Dendritic cell treated with granulocyte-macrophage colony-stimulating factor and Interleukin-4, amounts not matched to agents 40 ng/mL and 50 ng/mL, for 4 days (primary cell): ENCODE data around the gene CYP2R1.
A peak's percentile ranks its signal among the peaks of the same experiment; 100 is the strongest.

Experiments
- H3K27ac Mint-ChIP-seq: one replicate; pipeline ENCODE4 v1.8.0; 2022; ENCODE audit warnings: mild to moderate bottlenecking, mixed read lengths
- H3K27me3 Mint-ChIP-seq: one replicate; pipeline ENCODE4 v1.8.0; 2022; ENCODE audit warnings: mild to moderate bottlenecking, mixed read lengths
- H3K36me3 Mint-ChIP-seq: one replicate; pipeline ENCODE4 v1.8.0; 2022; ENCODE audit warnings: low read depth, mixed read lengths
- H3K4me1 Mint-ChIP-seq: one replicate; pipeline ENCODE4 v1.8.0; 2022; ENCODE audit warnings: low read depth, mixed read lengths
- H3K4me3 Mint-ChIP-seq: one replicate; pipeline ENCODE4 v1.8.0; 2022; ENCODE audit warnings: mild to moderate bottlenecking, moderate library complexity, mixed read lengths
- H3K9me3 Mint-ChIP-seq: one replicate; pipeline ENCODE4 v1.8.0; 2022; ENCODE audit warnings: mixed read lengths
- intact Hi-C: fragments of 100-400 bp; cut with micrococcal nuclease; formaldehyde crosslinking; loops from one replicate; pipeline ENCODE4 v1.15.0; 2022

Gene CYP2R1

GRCh38 chr11:14892036-14892556, at the start of gene CYP2R1:
Gene CYP2R1, minus strand, starts transcription at chr11:14892231. Its CDS starts 26 bp downstream, at chr11:14892205.
- no peaks in the 10 kb centered on the region for H3K9me3 Mint-ChIP-seq
- peaks cover 62% of the 10 kb centered on the region for H3K4me1 Mint-ChIP-seq
- intact Hi-C loops, result loop anchor here (1.0 to 10.0 kb wide), 3 partner anchors 12 to 1217 kb away; partner anchors contain the start of gene PSMA1
- H3K4me3 Mint-ChIP-seq, result peak within 1 kb of the TSS; percentile 98
- no peaks in the 10 kb centered on the region for H3K27me3 Mint-ChIP-seq
- peak within 1 kb of the TSS; percentile 91 for H3K27ac Mint-ChIP-seq
- peaks cover 17% of the 10 kb centered on the region for H3K36me3 Mint-ChIP-seq

GRCh38 chr11:14938936-14939335, 46.9 kb upstream of the CYP2R1 start:
- intact Hi-C loops, result no loop called here
- Mint-ChIP-seq H3K36me3 (no peaks in the 10 kb centered on the region), H3K4me1 (no peaks in the 10 kb centered on the region), H3K4me3 (no peak overlapping the region), H3K27me3 (no peaks in the 10 kb centered on the region), H3K9me3 (peaks cover 8% of the 10 kb centered on the region), H3K27ac (no peak overlapping the region)

GRCh38 chr11:14934641-14935351, 42.8 kb upstream of the CYP2R1 start:
- intact Hi-C loops, result no loop called here
- peaks cover under 1% of the 10 kb centered on the region for H3K9me3 Mint-ChIP-seq
- H3K4me1 Mint-ChIP-seq, result no peaks in the 10 kb centered on the region
- H3K27ac Mint-ChIP-seq, result no peak overlapping the region
- H3K4me3 Mint-ChIP-seq, result no peak overlapping the region
- peaks cover 3% of the 10 kb centered on the region for H3K27me3 Mint-ChIP-seq
- H3K36me3 Mint-ChIP-seq, result no peaks in the 10 kb centered on the region

GRCh38 chr11:14932447-14932846, 40.4 kb upstream of the CYP2R1 start:
- Mint-ChIP-seq H3K27ac (no peak overlapping the region), H3K9me3 (peaks cover 24% of the 10 kb centered on the region), H3K4me3 (no peak overlapping the region), H3K4me1 (no peaks in the 10 kb centered on the region), H3K27me3 (peaks cover 3% of the 10 kb centered on the region), H3K36me3 (no peaks in the 10 kb centered on the region)
- intact Hi-C loops, result no loop called here

GRCh38 chr11:14930369-14930768, 38.3 kb upstream of the CYP2R1 start:
- intact Hi-C loops, result no loop called here
- peaks cover 3% of the 10 kb centered on the region for H3K27me3 Mint-ChIP-seq
- H3K4me1 Mint-ChIP-seq, result no peaks in the 10 kb centered on the region
- no peak overlapping the region for H3K27ac Mint-ChIP-seq
- H3K36me3 Mint-ChIP-seq, result no peaks in the 10 kb centered on the region
- H3K9me3 Mint-ChIP-seq, result peaks cover 24% of the 10 kb centered on the region
- H3K4me3 Mint-ChIP-seq, result no peak overlapping the region

- Mint-ChIP-seq H3K9me3 (peaks cover 24% of the 10 kb centered on the region), H3K27me3 (peaks cover 3% of the 10 kb centered on the region), H3K4me1 (no peaks in the 10 kb centered on the region), H3K4me3 (no peak overlapping the region), H3K36me3 (no peaks in the 10 kb centered on the region), H3K27ac (no peak overlapping the region)
- intact Hi-C loops, result no loop called here
These were observed 35.1 kb upstream of the CYP2R1 start for GRCh38 chr11:14927146-14927545.

GRCh38 chr11:14924318-14924717, 32.3 kb upstream of the CYP2R1 start:
- H3K4me1 Mint-ChIP-seq, result no peaks in the 10 kb centered on the region
- intact Hi-C loops, result no loop called here
- no peak overlapping the region for H3K4me3 Mint-ChIP-seq
- peaks cover 6% of the 10 kb centered on the region for H3K27me3 Mint-ChIP-seq
- no peaks in the 10 kb centered on the region for H3K36me3 Mint-ChIP-seq
- no peak overlapping the region for H3K27ac Mint-ChIP-seq
- peaks cover 18% of the 10 kb centered on the region for H3K9me3 Mint-ChIP-seq

- H3K27ac Mint-ChIP-seq, result no peak overlapping the region
- H3K4me1 Mint-ChIP-seq, result no peaks in the 10 kb centered on the region
- peaks cover 14% of the 10 kb centered on the region for H3K27me3 Mint-ChIP-seq
- H3K9me3 Mint-ChIP-seq, result peaks cover 5% of the 10 kb centered on the region
- H3K4me3 Mint-ChIP-seq, result no peak overlapping the region
- no peaks in the 10 kb centered on the region for H3K36me3 Mint-ChIP-seq
- intact Hi-C loops, result no loop called here
These were observed 24.4 kb upstream of the CYP2R1 start for GRCh38 chr11:14916403-14916802.

GRCh38 chr11:14914536-14914935, 22.5 kb upstream of the CYP2R1 start:
- Mint-ChIP-seq H3K4me3 (no peak overlapping the region), H3K4me1 (no peaks in the 10 kb centered on the region), H3K27me3 (peaks cover 12% of the 10 kb centered on the region), H3K27ac (no peak overlapping the region), H3K36me3 (no peaks in the 10 kb centered on the region), H3K9me3 (peaks cover 5% of the 10 kb centered on the region)
- intact Hi-C loops, result no loop called here

- Mint-ChIP-seq H3K4me1 (peaks cover 36% of the 10 kb centered on the region), H3K9me3 (no peaks in the 10 kb centered on the region), H3K36me3 (no peaks in the 10 kb centered on the region), H3K27me3 (peaks cover 32% of the 10 kb centered on the region), H3K27ac (no peak overlapping the region), H3K4me3 (no peak overlapping the region)
- intact Hi-C loops, result loop anchor here (2.0 to 5.0 kb wide), 4 partner anchors 166 to 386 kb away; partner anchors contain the start of genes PDE3B and PSMA1
These were observed 16.3 kb upstream of the CYP2R1 start for GRCh38 chr11:14908214-14908880.

- Mint-ChIP-seq H3K9me3 (no peaks in the 10 kb centered on the region), H3K4me1 (peaks cover 36% of the 10 kb centered on the region), H3K27ac (no peak overlapping the region), H3K27me3 (peaks cover 32% of the 10 kb centered on the region), H3K36me3 (no peaks in the 10 kb centered on the region), H3K4me3 (no peak overlapping the region)
- intact Hi-C loops, result loop anchor here (1.0 to 5.0 kb wide), 6 partner anchors 117 to 385 kb away; partner anchors contain the start of genes PDE3B and PSMA1
These were observed 15.6 kb upstream of the CYP2R1 start for GRCh38 chr11:14907411-14908213.

GRCh38 chr11:14906993-14907392, 15.0 kb upstream of the CYP2R1 start:
- peaks cover 36% of the 10 kb centered on the region for H3K4me1 Mint-ChIP-seq
- H3K27ac Mint-ChIP-seq, result no peak overlapping the region
- H3K36me3 Mint-ChIP-seq, result no peaks in the 10 kb centered on the region
- intact Hi-C loops, result loop anchor here (1.0 to 5.0 kb wide), 5 partner anchors 117 to 385 kb away; partner anchors contain the start of genes PDE3B and PSMA1
- H3K27me3 Mint-ChIP-seq, result peaks cover 32% of the 10 kb centered on the region
- H3K4me3 Mint-ChIP-seq, result no peak overlapping the region
- no peaks in the 10 kb centered on the region for H3K9me3 Mint-ChIP-seq

- intact Hi-C loops, result loop anchor here (5.0 kb wide), 3 partner anchors 264 to 384 kb away; partner anchors contain the start of genes PDE3B and PSMA1
- Mint-ChIP-seq H3K27me3 (peaks cover 31% of the 10 kb centered on the region), H3K4me1 (peaks cover 36% of the 10 kb centered on the region), H3K9me3 (no peaks in the 10 kb centered on the region), H3K4me3 (no peak overlapping the region), H3K36me3 (no peaks in the 10 kb centered on the region), H3K27ac (no peak overlapping the region)
These were observed 14.5 kb upstream of the CYP2R1 start for GRCh38 chr11:14906578-14906977.
